Dendritic cell treated with granulocyte-macrophage colony-stimulating factor and Interleukin-4, amounts not matched to agents 40 ng/mL and 50 ng/mL, for 4 days (primary cell): ENCODE measurements around the gene POLR2J2.
"Not testable (repeated sequence)": the region's sequence is repeated elsewhere in the genome, so short reads cannot be mapped to it uniquely, and the experiment has no call there.

Experiments
- H3K27ac Mint-ChIP-seq: one replicate; pipeline ENCODE4 v1.8.0; 2022; ENCODE audit warnings: mild to moderate bottlenecking, mixed read lengths
- H3K27me3 Mint-ChIP-seq: one replicate; pipeline ENCODE4 v1.8.0; 2022; ENCODE audit warnings: mild to moderate bottlenecking, mixed read lengths
- H3K36me3 Mint-ChIP-seq: one replicate; pipeline ENCODE4 v1.8.0; 2022; ENCODE audit warnings: low read depth, mixed read lengths
- H3K4me1 Mint-ChIP-seq: one replicate; pipeline ENCODE4 v1.8.0; 2022; ENCODE audit warnings: low read depth, mixed read lengths
- H3K4me3 Mint-ChIP-seq: one replicate; pipeline ENCODE4 v1.8.0; 2022; ENCODE audit warnings: mild to moderate bottlenecking, moderate library complexity, mixed read lengths
- H3K9me3 Mint-ChIP-seq: one replicate; pipeline ENCODE4 v1.8.0; 2022; ENCODE audit warnings: mixed read lengths
- intact Hi-C: fragments of 100-400 bp; cut with micrococcal nuclease; formaldehyde crosslinking; loops from one replicate; pipeline ENCODE4 v1.15.0; 2022

Gene POLR2J2

DNA sequence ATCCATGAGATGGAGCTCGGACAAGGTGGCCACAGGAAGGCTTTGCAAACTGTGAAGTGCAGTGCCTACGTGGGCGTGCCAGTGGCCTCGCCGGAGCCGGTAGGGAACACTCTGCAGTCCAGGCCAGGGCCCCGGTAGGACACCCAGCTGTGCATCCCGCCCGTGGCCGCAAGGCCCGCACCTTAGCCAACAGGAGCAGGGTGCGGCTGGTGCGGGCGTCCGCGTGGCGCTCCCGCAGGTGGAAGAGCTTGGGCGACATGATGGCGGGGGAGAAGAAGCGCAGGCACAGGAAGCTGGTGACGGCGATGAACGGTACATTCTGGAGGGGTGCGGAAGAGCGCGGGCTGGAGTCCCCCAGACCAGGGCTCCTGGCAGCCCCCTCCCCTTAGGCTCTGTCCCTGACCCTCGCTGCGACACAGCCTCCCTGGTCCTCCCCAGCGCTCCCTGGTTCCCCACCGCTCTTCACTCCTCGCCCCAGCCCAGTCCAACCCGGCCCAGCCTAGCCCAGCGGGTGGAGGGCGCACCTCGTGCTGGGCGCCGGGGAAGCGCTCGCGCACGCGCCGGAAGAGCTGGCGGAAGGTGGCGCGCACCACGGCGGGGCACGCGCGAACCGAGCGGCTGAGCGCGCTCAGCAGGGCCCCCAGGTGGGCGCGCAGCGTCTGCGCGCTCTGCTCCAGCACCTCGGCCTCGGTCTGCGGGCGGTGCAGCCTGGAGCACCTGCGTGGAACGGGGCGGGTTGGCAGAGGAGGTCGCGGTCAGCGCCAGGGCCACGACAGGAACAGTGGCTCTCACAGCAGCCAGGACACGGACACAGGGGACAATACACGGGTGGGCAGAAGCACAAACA is 18.2 kb upstream of the POLR2J2 start:
- H3K9me3 Mint-ChIP-seq, H3K27me3 Mint-ChIP-seq, H3K27ac Mint-ChIP-seq, H3K4me1 Mint-ChIP-seq, intact Hi-C loops, H3K4me3 Mint-ChIP-seq, H3K36me3 Mint-ChIP-seq: not testable (repeated sequence)

DNA sequence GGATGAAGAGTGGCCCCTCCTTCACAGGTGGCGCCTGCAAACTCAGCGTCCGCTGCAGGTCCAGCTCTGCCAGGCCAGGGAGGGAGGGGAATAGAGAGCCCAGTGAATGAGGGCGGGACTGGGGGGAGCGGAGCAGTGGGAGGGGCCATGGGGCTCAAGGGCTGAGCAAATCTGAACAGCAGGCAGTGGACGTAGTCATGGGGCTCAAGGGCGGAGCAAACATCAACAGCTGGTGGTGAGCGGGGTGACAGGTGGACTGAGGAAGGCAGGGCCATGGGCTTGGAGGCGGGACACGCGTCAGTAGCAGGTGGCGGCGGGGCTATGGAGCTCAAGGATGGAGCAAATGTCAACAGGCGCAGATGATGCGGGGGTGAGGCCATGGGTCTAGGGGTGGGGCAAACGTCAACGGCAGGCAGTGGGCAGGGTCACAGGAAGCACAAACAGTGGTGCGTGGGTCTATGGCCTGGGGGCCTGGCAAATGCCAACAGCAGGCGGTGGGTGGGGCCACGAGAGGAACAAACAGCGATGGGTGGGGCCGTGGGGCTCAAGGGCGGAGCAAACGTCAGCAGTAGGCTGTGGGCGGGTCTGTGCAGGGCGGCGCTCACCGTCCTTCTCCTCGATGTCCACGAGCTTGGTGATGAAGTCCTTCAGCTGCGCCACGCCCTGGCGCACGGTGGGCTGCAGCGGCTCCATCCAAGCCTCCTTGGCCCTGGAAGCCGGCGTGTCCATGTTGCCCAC is 17.0 kb upstream of the POLR2J2 start:
- H3K36me3 Mint-ChIP-seq, H3K9me3 Mint-ChIP-seq, intact Hi-C loops, H3K27me3 Mint-ChIP-seq, H3K27ac Mint-ChIP-seq, H3K4me1 Mint-ChIP-seq, H3K4me3 Mint-ChIP-seq: not testable (repeated sequence)

DNA sequence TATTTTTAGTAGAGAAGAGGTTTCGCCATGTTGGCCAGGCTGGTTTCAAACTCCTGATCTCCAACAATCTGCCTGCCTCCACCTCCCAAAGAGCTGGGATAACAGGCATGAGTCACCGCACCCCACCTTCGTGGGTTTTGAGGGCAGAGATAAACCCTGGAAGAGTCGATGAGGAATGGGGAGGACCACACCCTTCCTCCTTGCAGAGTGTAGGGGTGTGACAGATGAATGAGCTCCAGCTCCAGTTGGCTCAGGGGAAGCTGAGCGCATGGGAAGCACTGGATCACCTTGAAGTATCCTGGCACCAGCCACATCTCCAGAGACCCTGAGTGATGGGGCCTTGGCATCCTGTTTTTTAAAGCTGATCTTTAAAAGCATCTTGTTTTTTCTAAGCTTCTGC is 11.1 kb upstream of the POLR2J2 start:
- H3K4me1 Mint-ChIP-seq, H3K9me3 Mint-ChIP-seq, H3K27me3 Mint-ChIP-seq, H3K4me3 Mint-ChIP-seq, intact Hi-C loops, H3K36me3 Mint-ChIP-seq, H3K27ac Mint-ChIP-seq: not testable (repeated sequence)

DNA sequence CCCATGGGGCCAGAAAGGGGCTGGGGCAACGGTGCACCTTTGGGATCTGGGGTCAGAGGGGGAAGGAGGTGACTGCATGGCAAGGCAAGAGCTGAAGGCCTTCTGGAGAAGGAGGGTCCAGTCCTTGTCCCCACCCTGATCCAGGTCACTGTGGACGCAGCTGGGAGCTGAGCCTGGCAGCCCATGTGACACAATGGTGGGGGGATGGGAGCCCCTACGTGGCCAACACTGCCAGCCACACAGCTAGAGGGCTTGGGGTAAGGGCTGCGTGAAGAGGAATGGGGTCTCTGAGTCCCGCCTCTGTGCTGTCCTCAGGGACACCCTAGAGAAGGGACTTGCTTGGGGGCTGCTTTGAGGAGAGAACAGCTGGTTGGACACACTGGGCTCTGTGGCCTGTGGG is 9.3 kb upstream of the POLR2J2 start:
- intact Hi-C loops, H3K27me3 Mint-ChIP-seq, H3K36me3 Mint-ChIP-seq, H3K9me3 Mint-ChIP-seq, H3K27ac Mint-ChIP-seq, H3K4me1 Mint-ChIP-seq, H3K4me3 Mint-ChIP-seq: not testable (repeated sequence)

DNA sequence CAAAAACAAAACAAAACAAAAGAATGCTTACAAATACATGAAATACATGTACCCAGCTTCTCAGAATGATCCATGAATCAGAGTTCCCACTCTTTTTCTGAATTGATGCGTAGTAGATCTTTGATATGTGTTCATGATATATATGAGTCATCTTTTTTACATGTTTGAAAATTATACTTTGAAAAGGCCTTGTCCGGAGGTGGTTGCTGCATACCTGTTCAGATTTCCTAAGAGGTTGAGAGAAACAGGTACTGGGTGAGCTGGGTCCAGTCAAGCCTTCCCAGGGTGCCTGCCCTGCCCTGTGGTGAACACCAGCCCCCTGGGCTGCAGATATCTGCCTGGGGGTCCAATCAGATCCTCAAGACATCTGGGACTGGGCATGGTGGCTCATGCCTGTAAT is 4.1 kb upstream of the POLR2J2 start:
- H3K27me3 Mint-ChIP-seq, H3K27ac Mint-ChIP-seq, intact Hi-C loops, H3K36me3 Mint-ChIP-seq, H3K4me3 Mint-ChIP-seq, H3K4me1 Mint-ChIP-seq, H3K9me3 Mint-ChIP-seq: not testable (repeated sequence)

DNA sequence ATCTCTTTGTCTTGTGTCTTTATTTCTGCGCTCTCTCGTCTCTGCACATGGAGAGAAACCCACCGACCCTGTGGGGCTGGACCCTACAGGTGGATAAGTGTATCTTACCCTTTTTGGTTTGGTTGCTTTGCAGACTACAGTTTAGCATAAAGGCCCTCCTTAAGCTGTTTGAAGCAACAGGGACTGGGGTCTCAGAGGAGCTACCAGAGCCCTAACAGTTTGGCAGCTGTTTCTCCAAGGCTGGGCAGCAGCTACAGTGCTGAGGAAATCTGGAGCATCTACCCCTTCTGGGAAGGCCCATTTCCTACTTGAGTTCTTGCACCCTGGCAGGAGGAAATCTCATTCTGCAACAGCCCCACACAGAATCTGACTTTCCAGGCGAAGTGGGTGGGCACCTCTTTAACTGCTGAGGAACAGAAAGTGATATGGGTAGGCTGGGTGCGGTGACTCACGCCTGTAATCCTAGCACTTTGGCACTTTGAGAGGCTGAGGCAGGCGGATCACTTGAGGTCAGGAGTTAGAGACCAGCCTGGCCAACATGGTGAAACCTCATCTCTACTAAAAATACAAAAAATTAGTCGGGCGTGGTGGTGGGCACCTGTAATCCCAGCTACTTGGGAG is 2.1 kb upstream of the POLR2J2 start:
- H3K27me3 Mint-ChIP-seq, H3K4me1 Mint-ChIP-seq, H3K36me3 Mint-ChIP-seq, H3K9me3 Mint-ChIP-seq, H3K27ac Mint-ChIP-seq, H3K4me3 Mint-ChIP-seq, intact Hi-C loops: not testable (repeated sequence)

DNA sequence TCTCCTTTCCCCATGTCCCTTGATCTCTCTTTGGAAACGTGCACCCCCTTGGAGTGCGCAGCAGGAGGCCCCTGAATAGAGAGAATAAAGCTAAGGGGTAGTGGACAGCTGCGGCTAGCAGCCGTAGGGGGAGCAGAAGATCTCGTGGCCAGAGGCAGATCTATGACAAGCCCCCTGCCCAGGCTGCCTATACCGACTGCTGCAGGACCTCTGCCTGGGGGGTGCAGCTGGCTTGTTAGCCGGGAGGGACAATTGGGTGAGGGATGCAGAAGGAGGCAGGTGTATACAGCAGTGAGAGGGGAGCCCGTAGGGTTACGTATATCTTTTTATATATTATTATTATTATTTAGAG is 469 bp upstream of the POLR2J2 start:
- H3K27me3 Mint-ChIP-seq, intact Hi-C loops, H3K9me3 Mint-ChIP-seq, H3K36me3 Mint-ChIP-seq, H3K4me1 Mint-ChIP-seq, H3K27ac Mint-ChIP-seq, H3K4me3 Mint-ChIP-seq: not testable (repeated sequence)

DNA sequence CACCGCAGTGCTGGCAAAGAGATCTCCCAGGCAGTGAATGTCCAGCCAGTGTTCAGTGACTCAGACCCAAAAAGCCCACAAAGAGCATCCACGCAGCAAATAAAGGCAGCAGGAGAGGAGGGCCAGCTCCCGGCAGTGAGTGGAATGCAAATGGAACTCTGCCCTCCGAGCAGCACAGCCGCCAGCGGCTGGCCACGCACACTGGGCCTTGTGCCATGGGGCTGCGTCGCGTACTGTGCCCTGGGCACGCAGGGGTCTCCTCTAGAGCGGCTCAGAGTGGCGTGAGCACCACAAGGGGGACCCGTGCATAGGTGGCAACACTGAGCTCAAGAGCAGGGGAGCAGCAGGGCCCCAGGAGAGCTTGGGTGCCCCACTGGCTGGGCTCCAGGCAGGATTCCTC is 3.9 kb downstream of the POLR2J2 start:
- H3K9me3 Mint-ChIP-seq, H3K4me3 Mint-ChIP-seq, intact Hi-C loops, H3K4me1 Mint-ChIP-seq, H3K27me3 Mint-ChIP-seq, H3K27ac Mint-ChIP-seq, H3K36me3 Mint-ChIP-seq: not testable (repeated sequence)

DNA sequence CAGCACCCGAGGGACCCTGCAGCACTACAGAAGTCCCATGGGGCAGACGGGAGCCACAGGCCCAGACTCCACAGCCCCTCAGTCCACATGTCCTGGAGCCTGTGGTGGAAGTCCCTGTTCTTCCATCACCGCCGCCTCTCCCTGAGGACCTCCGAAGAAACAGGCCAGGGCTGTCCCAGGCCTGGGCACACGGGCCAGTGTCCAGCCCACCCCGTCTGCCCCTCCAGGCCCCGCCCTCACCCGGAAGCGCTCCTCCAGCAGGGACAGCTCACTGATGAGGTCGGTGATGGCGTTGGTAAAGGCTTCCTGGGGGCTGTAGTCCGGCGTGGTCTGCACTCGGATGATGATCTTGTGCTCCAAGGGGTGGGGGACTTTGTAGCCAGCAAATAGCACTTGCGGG is 4.6 kb downstream of the POLR2J2 start:
- H3K9me3 Mint-ChIP-seq, H3K4me1 Mint-ChIP-seq, H3K27me3 Mint-ChIP-seq, H3K36me3 Mint-ChIP-seq, H3K4me3 Mint-ChIP-seq, intact Hi-C loops, H3K27ac Mint-ChIP-seq: not testable (repeated sequence)

DNA sequence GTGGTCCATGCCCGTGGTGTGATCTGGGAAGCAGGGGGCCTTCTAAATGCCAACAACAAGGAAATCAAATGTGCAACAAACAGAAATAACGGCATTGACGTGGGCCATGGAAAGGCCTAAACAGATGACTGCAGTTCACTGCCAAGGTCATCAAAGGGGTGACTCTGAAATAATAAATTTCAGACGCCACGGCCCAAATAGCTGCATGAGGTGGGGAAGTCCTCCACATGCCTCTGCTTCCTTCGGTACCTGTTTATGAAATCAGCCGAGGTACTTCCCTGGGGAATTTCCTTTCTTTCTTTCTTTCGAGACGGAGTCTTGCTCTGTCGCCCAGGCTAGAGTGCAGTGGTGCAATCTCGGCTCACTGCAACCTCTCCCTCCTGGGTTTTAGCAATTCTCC is 6.7 kb downstream of the POLR2J2 start:
- intact Hi-C loops, H3K36me3 Mint-ChIP-seq: not testable (repeated sequence)

DNA sequence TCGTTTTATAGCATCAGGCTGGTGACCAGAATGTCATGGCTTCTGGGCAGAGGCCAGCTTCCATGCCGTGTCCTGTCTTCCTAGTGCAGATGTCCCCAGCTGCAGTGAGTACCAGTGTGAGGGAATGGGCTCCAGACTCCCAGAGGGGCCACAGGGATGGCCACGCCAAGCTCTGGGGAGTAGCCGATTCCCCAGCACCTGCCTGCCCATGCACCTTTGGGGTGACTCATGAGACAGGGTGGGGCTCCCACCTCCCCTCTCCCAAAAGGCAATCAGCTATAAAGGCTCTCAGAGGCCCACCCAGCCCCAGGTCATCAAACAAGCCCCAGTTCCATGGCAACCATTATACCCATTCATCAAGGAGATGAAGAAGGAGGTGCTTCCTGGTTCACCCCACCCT is 21.5 kb downstream of the POLR2J2 start, which contains the start of gene SPDYE2B:
Gene SPDYE2B, plus strand, starts transcription at position 396 of the 400 bp plus-strand sequence. CDS start 2,030 bp downstream, outside the sequence.
- intact Hi-C loops, H3K9me3 Mint-ChIP-seq, H3K4me1 Mint-ChIP-seq, H3K27me3 Mint-ChIP-seq, H3K27ac Mint-ChIP-seq, H3K4me3 Mint-ChIP-seq: not testable (repeated sequence)
- peaks cover 13% of the 10 kb centered on the region for H3K36me3 Mint-ChIP-seq

More for the DNA sequence above, 6.7 kb downstream of the POLR2J2 start:
- not testable (repeated sequence) for H3K27me3 Mint-ChIP-seq, H3K9me3 Mint-ChIP-seq, H3K4me3 Mint-ChIP-seq, H3K4me1 Mint-ChIP-seq, H3K27ac Mint-ChIP-seq

DNA sequence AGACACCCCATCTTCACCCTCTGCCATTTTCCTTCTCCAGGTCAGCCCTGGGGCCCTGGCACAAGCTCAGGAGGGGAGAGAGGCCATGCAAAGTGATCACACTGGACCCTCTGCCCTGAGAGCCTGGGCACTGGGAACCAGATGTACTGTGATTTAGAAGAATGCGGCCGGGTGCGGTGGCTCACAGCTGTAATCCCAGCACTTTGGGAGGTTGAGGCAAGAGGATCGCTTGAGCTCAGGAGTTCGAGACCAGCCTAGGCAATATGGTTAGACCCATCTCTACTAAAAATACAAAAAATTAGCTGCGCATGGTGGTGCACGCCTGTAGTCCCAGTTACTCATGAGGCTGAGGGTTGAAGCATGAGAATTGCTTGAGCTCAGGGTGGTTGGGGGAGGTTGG is 23.6 kb downstream of the POLR2J2 start:
- intact Hi-C loops, H3K4me1 Mint-ChIP-seq, H3K27ac Mint-ChIP-seq, H3K27me3 Mint-ChIP-seq, H3K9me3 Mint-ChIP-seq, H3K36me3 Mint-ChIP-seq, H3K4me3 Mint-ChIP-seq: not testable (repeated sequence)

DNA sequence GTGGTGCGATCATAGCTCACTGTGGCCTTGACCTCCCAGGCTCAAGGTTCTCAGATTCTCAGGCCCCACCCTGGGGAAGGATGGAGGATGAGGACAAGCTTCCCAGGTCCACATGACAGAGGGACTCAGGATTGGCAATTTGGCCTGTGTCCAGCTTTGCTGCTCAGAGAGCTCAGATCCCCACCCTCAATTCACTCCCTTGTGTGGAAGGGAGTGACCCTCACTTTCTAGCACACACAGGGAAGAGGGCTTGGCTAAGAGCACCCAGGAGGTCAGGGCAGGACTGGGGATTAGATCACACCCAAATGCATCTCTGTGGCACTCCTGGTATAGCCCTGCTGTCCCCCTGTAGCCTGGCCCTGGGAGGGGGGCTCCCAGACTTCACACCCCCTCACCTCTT is 28.1 kb downstream of the POLR2J2 start:
- H3K27me3 Mint-ChIP-seq, H3K36me3 Mint-ChIP-seq, intact Hi-C loops, H3K27ac Mint-ChIP-seq, H3K4me1 Mint-ChIP-seq, H3K9me3 Mint-ChIP-seq, H3K4me3 Mint-ChIP-seq: not testable (repeated sequence)

DNA sequence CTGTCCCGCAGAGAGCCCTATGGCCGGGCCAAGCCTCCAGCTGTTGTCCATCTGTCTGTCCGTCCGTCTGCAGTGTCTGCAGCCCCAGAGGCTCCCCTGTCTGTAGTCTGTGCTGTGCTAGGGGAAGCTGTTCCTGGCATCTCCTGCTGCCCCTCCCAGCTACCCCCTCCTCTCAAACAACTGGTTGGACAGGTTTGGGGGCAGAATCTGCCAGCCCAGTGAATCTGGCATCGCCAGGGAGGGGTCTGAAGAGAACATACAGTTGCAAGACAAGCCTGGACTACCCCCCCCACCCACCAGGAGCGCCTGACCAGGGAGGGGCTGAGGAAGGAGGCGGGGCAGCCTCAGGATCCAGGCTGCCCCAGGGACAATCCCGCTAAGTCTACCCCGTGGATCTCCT is 28.8 kb downstream of the POLR2J2 start, which contains the start of gene UPK3BL1:
Gene UPK3BL1, minus strand, starts transcription at position 101 of the 400 bp plus-strand sequence. Its CDS starts 50 bp downstream, at position 51.
- H3K4me1 Mint-ChIP-seq, intact Hi-C loops, H3K27me3 Mint-ChIP-seq, H3K9me3 Mint-ChIP-seq, H3K36me3 Mint-ChIP-seq, H3K4me3 Mint-ChIP-seq, H3K27ac Mint-ChIP-seq: not testable (repeated sequence)
